GM19468 (cell line): ENCODE measurements around the gene TMEM14B.
"Not testable (repeated sequence)": the region's sequence is repeated elsewhere in the genome, so short reads cannot be mapped to it uniquely, and the experiment has no call there.

Source experiments
- ATAC-seq: cut with Tn5 transposase; IDR thresholded peaks from one replicate; pipeline ENCODE4 v1.9.1; 2021; ENCODE audit warnings: mild to moderate bottlenecking, moderate library complexity, moderate number of reproducible peaks; ENCODE audit not compliant: unreplicated experiment; ENCODE audit errors: extremely low read depth

TMEM14B gene

DNA sequence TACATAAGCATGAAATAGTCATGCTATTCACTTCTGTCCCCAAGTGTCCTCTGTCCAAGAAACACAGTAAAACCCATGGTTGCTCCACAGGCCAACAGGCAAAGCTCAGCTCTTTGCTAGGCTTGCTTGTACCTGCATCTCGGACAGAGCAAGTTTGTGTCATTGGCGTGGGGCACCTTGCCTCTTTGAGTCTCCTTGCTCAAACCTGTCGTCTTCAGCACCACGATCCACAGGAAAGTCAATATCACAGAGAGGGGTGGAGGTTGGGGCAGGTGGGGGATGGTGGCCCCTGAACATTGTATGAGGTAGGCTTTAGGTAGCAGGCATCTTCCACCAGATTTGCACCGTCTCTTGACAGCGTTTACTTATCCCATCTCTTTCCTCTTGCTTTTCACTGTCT is 4.1 kb upstream of the TMEM14B start:
- ATAC-seq = no peak

DNA sequence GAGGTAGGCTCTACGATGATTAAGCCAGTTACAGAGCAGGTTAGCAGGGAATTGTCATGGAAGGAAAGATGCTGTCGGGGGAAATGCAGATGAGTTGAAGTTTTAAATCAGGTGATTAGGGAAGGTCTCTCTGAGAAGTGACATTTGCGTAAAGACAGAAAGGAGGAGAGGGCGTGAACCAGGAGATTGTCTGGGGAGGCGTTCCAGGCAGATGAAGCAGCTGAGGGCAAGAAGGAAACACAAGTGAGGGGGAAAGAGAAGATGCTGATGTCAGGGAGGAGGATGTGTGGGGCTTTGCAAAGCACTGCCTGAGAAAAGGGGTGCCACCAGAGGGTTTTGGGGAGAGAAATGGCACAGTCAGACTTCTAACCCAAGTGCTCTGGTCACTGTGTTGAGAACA is 2.5 kb upstream of the TMEM14B start:
- no peak for ATAC-seq

DNA sequence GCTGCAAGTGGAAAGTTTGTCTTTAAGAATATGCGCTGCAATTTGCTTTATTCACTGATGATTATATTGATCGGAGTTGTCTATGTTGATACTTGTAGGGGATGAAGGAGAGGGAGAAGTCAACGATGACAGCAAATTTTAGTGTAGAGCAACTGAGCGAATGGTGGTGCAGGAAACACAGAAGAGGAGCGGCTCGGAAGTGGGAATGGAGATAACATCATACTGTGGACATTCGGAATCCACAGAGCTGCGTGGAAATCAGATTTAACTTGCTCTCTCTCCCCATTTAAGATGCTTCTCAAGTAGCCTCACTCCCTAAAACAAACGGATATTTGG is 722 bp upstream of the TMEM14B start:
- ATAC-seq = no peak

DNA sequence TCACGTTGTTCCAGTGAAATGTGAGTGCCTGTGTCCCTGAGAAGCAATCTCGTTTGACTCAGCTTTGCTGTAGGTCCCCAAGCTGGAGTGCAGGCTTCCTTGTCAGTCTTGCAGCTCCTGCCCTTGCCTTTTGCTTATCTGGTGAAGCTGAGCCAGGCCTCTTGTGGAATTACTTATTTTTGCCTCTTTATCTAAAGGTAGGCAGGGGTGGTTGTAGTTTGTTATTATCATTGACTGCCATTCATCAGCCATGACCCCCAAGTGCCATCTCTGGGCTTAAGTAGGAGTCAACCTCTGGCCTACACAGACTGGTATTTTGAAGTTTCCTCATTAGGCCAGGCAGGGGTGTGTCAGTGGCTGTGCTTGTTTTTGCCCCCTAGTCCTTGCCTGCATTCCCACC is 2.1 kb downstream of the TMEM14B start:
- ATAC-seq = no peak

- not testable (repeated sequence) for ATAC-seq
These were observed 3.0 kb downstream of the TMEM14B start for GRCh38 chr6:10750568-10750967.

DNA sequence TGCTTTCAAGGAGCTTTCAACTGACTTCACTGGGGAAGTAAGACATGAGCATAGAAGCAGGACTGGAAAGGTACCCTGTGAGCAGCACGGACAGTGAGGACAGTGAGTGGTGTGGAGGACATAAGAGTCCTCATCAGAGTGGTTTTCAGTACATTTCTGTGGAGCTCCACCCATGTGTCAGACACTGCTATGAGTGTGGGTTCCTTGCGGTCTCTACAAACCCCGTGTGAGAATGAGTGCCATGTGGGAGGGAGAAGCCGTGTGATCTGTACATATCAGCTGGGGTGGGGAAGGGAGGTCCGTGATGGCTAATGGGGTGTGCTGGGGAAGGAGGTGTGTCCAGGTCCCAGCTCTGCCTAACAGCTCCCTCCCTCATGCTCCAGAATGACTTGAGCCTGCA is 4.2 kb downstream of the TMEM14B start:
- not testable (repeated sequence) for ATAC-seq

DNA sequence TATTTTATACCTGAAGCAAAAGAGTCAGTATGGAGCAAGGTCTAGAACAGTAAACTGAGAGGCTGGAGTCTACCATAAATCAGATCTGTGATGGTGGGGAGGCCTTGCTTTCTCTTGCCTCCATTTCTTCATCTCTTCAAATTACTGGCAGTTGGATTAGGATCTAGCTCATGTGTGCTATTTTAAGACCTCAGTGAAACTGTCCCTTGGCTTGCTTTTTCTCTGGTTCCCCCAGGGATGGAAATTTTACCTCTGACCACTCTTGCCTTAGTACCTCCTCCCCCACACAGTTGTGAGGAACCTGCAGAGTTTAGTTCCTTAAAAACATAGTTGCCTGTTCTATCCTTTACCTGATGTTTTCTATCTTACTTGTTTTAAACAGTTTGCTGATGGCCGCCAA is 8.5 kb downstream of the TMEM14B start:
- no peak for ATAC-seq

GRCh38 chr6:10759312-10759839 is 11.8 kb downstream of the TMEM14B start:
- no peak for ATAC-seq

GRCh38 chr6:10759884-10760329 is 12.3 kb downstream of the TMEM14B start:
- ATAC-seq = no peak

DNA sequence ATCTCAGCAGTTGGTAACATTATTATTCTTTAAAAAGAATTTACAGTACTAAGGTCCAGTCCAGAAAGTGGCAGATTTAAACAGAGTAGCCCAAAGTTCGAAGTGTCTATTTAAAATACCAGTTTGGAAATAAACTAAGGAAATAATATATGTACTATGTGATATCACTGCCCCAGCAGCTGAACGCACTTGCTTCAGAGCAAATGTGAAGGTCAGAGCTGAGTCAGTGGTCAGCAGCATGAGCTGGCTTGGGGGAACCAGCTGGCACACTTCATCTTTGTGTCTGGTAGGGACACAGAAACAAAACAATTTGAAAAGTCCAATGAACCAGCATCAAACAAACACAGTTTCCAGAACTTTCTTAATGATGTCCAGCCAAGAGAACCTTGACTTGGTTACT is 15.4 kb downstream of the TMEM14B start:
- no peak for ATAC-seq

DNA sequence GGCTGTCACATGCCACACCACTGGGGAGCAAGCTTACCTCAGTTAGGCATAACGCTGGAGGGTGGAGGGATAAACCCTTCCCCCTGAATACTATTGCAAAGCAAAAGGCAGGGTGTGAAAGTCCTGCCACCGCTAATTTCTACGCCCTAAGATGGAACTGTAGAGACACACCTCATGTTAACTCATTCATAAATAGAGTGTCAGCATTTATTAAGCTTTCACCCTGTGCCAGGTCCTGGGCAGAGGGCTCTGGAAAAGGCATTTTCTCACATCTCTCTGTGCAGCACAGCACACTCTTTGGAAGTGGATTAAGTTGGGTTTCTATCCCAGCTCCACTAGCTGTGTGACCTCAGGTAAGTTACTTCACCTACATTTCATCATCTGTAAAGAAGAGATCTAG is 21.8 kb downstream of the TMEM14B start:
- ATAC-seq = no peak

- ATAC-seq = no peak
These were observed 23.8 kb downstream of the TMEM14B start for GRCh38 chr6:10771371-10771894.

DNA sequence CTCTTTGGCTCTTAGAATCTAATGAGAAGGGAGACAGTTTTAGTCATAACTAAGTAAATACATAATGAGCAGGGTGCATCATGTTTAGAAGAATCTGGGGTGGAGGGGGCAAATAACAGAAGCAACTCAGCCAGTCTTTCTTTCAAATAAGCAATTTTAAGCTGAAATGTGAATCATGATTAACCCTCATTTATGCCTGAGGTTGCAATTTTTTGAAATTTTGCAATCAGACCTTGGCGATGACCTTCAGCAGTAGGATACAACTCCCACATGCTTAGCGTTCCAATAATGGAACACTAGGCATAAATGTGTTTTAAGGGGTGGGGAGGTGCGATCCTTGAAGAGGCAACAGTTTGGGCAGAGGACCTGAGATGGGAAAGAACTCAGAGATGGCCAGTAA is 30.6 kb downstream of the TMEM14B start:
- ATAC-seq = no peak

- ATAC-seq = no peak
These were observed 31.5 kb downstream of the TMEM14B start for GRCh38 chr6:10779076-10779475.

- ATAC-seq = no peak
These were observed 44.1 kb downstream of the TMEM14B start for GRCh38 chr6:10791673-10792072.

GRCh38 chr6:10792101-10792500 is 44.5 kb downstream of the TMEM14B start:
- no peak for ATAC-seq

DNA sequence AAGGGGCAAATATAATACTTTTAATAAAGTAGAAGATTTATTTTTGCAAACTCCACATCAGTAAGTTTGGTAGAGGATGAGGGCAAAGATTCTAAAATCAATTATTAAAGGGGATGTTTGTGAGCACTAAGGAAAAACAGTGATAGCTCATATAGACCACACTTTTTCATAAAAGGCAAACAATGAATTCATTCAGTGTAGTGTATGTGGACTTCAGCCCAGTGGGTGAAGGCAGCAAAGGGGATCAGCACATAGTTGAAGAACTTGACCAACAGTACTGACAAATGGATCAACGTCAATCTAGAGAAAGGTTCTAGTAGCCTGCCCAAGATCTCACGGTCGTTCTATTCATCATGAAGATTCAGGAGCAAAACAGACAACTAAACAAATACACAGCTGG is 45.4 kb downstream of the TMEM14B start:
- no peak for ATAC-seq

DNA sequence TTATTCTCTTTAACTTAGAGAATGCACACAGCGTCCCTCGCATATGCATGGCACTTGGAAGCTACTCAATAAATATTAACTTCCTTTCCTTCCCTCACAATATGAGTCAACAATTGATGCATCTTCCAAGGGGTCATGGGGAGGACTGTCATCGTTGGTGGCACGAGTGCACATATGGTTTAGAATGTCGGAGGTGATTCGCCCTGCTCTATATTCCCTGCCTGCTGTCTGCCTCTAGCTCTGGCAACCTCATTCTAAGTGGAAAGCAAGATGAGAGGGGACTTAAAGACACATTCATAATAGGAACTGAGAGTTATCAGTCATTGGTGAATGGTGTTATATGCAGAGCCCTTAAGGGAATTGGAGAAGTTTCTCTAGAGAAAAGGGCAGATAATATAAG is 46.1 kb downstream of the TMEM14B start:
- no peak for ATAC-seq

GRCh38 chr6:10794239-10794638 is 46.6 kb downstream of the TMEM14B start:
- ATAC-seq = no peak

GRCh38 chr6:10800810-10801209 is 53.2 kb downstream of the TMEM14B start:
- no peak for ATAC-seq

DNA sequence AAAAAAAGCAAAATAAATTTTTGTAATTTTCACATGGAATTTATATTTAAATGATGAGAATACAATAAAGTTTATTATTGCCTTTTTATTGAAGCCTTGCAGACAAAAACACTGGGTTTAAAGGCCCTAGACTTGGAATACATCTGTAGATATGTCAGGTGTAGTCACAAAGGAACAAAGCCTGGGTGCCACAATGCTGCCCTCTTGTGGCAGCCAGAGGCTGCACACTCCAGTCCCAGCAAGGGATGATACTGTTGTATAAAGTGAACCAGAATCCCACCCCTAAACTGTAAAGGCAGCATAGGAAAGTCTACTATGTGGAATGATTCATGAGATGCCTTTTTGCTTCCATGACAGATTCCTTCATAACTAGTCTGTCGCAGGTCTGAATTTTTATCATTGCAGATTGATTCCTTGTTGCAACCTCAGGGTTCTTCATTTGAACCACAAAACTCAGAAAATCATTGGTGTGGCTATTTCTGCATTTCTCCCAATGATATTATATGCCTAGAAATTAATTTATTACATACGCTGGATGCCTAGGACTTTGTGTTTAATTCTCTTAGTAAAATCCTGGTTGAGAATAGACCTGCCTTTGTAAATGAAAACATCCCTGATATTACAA is 53.7 kb downstream of the TMEM14B start:
- ATAC-seq = peak; percentile 84
